SK-N-SH (cell line): ENCODE measurements around the gene ARHGDIA.

ENCODE experiments used
- MAX ChIP-seq: IDR thresholded peaks from 2 replicates; pipeline ENCODE4 v1.4.0; 2012; ENCODE audit warnings: low read depth
- RAD21 ChIP-seq: IDR thresholded peaks from 2 replicates; pipeline ENCODE4 v1.6.1; 2012; ENCODE audit warnings: mild to moderate bottlenecking, low read length

- no peak for TF ChIP-seq MAX
- no peak for TF ChIP-seq RAD21
Measured at GRCh38 chr17:81888105-81888987, 17.2 kb upstream of the ARHGDIA start.
